Muscle of leg (tissue), 11 donors: Measurements from ENCODE around the gene DDIAS. TPM values are rescaled to one million over a fixed set of nuclear protein-coding genes. Genes with fewer than 3 reads are reported as not detected.
"Not testable (repeated sequence)": the region's sequence is repeated elsewhere in the genome, so short reads cannot be mapped to it uniquely, and the experiment has no call there.

ENCODE experiments used
- DNase-seq: peaks from one replicate; pipeline ENCODE4 v3.0.0; 2013
- H3K27ac ChIP-seq: one replicate; pipeline ENCODE4 v1.5.1; 2013; ENCODE audit warnings: mild to moderate bottlenecking, low read length, control low read depth
- H3K27me3 ChIP-seq: one replicate; pipeline ENCODE4 v1.6.1; 2013; ENCODE audit warnings: low read length; ENCODE audit not compliant: control insufficient read depth, insufficient read depth
- H3K36me3 ChIP-seq: one replicate; pipeline ENCODE4 v1.6.1; 2013; ENCODE audit warnings: low read length; ENCODE audit not compliant: control insufficient read depth, insufficient read depth
- H3K4me1 ChIP-seq: one replicate; pipeline ENCODE4 v1.6.1; 2013; ENCODE audit warnings: low read length; ENCODE audit not compliant: control insufficient read depth, insufficient read depth
- H3K4me3 ChIP-seq: one replicate; pipeline ENCODE4 v1.5.1; 2013; ENCODE audit warnings: low read length, control low read depth
- H3K9me3 ChIP-seq: replicated peaks from 2 replicates; pipeline ENCODE4 v1.6.1; 2013; ENCODE audit warnings: low read depth, low read length; ENCODE audit not compliant: control insufficient read depth
- WGBS: methylation state at CpG from one replicate; pipeline ENCODE4 v1.1.5; 2013; ENCODE audit warnings: missing lambda C conversion rate; ENCODE audit not compliant: insufficient coverage; 5-methylcytosine and 5-hydroxymethylcytosine counted together
- polyA plus RNA-seq, 8 donors: library from polyadenylated mRNA; unstranded; fragments of 120-200 nt; gene quantifications; one replicate each; pipeline versions ENCODE4 v1.2.1 to v1.2.3, GENCODE V29; 2013; ENCODE audit warnings: inconsistent platforms in 1 of 8, low replicate concordance in 1 of 8; ENCODE audit not compliant: insufficient read length in 8 of 8, insufficient read depth in 1 of 8
- total RNA-seq: library from RNA; stranded (reverse); fragments of 120-200 nt; gene quantifications from one replicate; pipeline ENCODE4 v1.2.4, GENCODE V29; 2013

The DDIAS gene
- total and polyA plus RNA-seq, 9 donors: 2.6 to 4.4 (median 3.8) TPM

- Histone ChIP-seq H3K27me3 (no peaks in the 10 kb centered on the region), H3K4me1 (no peaks in the 10 kb centered on the region)
- WGBS: no CpG with 5 or more reads among the region's 2 CpGs
Observed at GRCh38 chr11:82939456-82939855, 37.9 kb downstream of the DDIAS start.

DNA sequence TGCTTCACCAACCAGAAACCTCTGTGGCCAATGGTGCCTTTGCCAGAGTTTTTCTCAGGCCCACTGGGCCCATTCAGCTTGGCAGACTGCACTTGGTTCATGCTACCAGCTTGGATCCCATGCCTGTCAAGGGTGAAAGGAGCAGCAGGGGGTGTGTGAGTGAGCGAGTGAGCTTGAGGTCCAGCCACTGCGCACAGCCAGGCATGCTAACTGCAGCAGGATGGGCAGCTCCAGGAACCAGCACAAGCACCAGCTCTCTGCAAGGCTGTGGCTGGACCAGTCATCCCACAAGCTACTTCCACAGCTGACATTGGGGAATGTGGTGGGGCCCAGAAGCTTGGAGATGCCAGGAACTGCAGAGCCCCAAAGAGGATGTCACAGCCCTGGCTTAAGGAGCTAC, 40.8 kb downstream of the DDIAS start:
- Histone ChIP-seq H3K4me3 (no peak overlapping the region), H3K27ac (no peak overlapping the region), H3K36me3 (no peaks in the 10 kb centered on the region), H3K9me3 (no peaks in the 10 kb centered on the region), H3K27me3 (peaks cover 2% of the 10 kb centered on the region), H3K4me1 (no peaks in the 10 kb centered on the region)
- no peak for DNase-seq
- WGBS: 100% methylated on average over 2 of the region's 2 CpGs

More at GRCh38 chr11:82939456-82939855, 37.9 kb downstream of the DDIAS start:
- Histone ChIP-seq H3K4me3 (no peak overlapping the region), H3K27ac (no peak overlapping the region), H3K9me3 (no peaks in the 10 kb centered on the region), H3K36me3 (no peaks in the 10 kb centered on the region)
- no peak for DNase-seq

DNA sequence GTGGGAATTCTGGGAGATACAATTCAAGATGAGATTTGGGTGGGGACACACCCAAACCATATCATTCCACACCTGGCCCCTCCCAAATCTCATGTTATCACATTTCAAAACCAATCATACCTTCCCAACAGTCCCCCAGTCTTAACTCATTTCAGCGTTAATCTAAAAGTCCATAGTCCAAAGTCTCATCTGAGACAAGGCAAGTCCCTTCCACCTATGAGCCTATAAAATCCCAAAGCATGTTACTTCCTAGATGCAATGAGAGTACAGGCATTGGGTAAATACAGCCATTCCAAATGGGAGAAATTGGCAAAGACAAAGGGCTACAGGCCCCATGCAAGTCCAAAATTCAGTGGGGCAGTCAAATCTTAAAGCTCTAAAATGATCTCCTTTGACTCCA, 41.9 kb downstream of the DDIAS start:
- not testable (repeated sequence) for H3K27me3 ChIP-seq, H3K4me3 ChIP-seq, H3K36me3 ChIP-seq, H3K27ac ChIP-seq, H3K9me3 ChIP-seq, H3K4me1 ChIP-seq, DNase-seq
- WGBS: no CpG with 5 or more reads among the region's 1 CpG

DNA sequence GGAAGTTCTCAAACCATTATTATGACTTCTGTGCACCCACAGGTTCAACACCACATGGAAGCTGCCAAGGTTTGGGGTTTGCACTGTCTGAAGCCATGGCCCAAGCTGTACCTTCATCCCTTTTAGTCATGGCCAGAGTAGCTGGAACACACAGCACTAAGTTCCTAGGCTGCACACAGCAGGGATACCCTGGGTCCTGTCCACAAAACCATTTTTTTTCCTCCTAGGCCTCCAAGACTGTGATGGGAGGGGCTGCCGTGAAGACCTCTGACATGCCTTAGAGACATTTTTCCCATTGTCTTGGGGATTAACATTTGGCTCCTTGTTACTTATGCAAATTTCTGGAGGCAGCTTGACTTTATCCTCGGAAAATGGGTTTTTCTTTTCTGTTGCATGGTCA, 42.7 kb downstream of the DDIAS start:
- Histone ChIP-seq H3K4me1 (no peaks in the 10 kb centered on the region), H3K27ac (no peak overlapping the region), H3K27me3 (peaks cover 2% of the 10 kb centered on the region), H3K9me3 (no peaks in the 10 kb centered on the region), H3K4me3 (no peak overlapping the region), H3K36me3 (no peaks in the 10 kb centered on the region)
- no peak for DNase-seq
- WGBS: 60% methylated on average over 1 of the region's 2 CpGs

GRCh38 chr11:82945041-82945440, 43.5 kb downstream of the DDIAS start:
- WGBS: no CpG with 5 or more reads among the region's 1 CpG
- not testable (repeated sequence) for H3K4me3 ChIP-seq, H3K9me3 ChIP-seq, H3K36me3 ChIP-seq, H3K4me1 ChIP-seq, H3K27ac ChIP-seq, DNase-seq, H3K27me3 ChIP-seq

- H3K27me3 ChIP-seq: peaks cover 2% of the 10 kb centered on the region
- H3K4me3 ChIP-seq: no peak overlapping the region
- no peaks in the 10 kb centered on the region for H3K4me1 ChIP-seq
- no peaks in the 10 kb centered on the region for H3K9me3 ChIP-seq
- no peak overlapping the region for H3K27ac ChIP-seq
- no peak for DNase-seq
- H3K36me3 ChIP-seq: no peaks in the 10 kb centered on the region
Observed at GRCh38 chr11:82945682-82946081, 44.1 kb downstream of the DDIAS start.

- H3K27me3 ChIP-seq: peaks cover 2% of the 10 kb centered on the region
- no peaks in the 10 kb centered on the region for H3K9me3 ChIP-seq
- no peak for DNase-seq
- no peak overlapping the region for H3K27ac ChIP-seq
- H3K4me1 ChIP-seq: no peaks in the 10 kb centered on the region
- H3K4me3 ChIP-seq: no peak overlapping the region
- H3K36me3 ChIP-seq: no peaks in the 10 kb centered on the region
Observed at GRCh38 chr11:82949352-82949751, 47.8 kb downstream of the DDIAS start.

GRCh38 chr11:82950502-82950901, 49.0 kb downstream of the DDIAS start:
- not testable (repeated sequence) for H3K36me3 ChIP-seq, H3K4me3 ChIP-seq, H3K9me3 ChIP-seq, DNase-seq, H3K4me1 ChIP-seq, H3K27me3 ChIP-seq, H3K27ac ChIP-seq
- WGBS: no CpG with 5 or more reads among the region's 2 CpGs

DNA sequence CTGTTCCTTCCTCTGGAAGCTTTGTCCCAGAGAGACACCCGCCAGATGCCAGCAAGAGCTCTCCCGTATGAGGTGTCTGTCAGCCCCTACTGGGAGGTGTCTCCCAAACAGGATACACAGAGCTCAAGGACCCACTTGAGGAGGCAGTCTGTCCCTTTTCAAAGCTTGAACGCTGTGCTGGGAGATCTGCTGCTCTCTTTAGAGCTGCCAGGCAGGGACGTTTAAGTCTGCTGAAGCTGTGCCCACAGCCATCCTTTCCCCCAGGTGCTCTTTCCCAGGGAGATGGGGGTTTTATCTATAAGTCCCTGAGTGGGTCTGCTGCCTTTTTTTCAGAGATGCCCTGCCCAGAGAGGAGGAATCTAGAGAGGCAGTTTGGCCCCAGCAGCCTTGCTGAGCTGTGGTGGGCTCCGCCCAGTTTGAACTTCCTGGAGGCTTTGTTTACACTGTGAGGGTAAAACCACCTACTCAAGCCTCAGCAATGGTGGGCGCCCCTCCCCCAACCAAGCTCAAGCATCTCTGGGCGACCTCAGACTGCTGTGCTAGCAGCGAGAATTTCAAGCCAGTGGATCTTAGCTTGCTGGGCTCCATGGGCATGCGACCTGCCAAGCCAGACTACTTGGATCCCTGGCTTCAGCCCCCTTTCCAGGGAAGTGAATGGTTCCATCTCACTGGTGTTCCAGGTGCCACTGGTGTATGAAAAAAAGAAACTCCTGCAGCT, 54.4 kb downstream of the DDIAS start:
- 79% methylated on average over 7 of the region's 9 CpGs for WGBS
- not testable (repeated sequence) for DNase-seq

DNA sequence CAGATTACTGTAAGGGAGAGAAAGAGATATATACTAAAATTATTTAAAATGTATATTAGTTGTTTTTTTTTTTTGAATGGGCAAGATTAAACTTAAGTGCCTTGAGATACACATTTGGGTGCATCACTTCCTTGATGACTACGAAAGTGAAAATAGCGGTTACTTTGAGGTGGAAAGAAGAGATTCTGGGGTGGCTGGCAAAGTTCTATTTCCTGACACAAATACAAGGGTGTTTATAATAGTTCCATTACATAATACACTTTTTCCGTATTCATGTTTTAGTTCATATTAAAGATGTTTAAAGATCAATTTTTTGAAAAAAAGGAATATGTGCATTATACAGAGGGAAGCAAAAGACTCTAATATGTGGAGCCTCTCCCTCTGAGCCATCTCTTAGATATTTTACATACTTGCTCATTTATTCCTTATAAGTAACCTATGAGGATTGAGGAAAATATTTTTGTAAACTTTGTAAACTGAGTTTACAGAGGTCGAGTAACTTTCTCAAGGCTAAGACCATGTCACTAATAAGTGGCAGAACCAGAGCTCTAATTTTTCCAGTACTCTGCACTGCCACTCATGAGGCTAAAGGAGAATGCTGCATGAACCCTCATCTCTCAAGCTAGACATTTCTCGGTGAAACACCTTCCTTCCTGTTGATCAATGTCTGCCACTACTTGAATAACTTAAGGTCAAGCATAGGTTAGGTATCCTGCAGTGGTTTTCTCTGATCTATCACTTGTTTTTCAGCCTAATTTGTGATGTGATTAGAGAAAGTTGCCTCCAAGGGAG, 58.6 kb downstream of the DDIAS start:
- no peak for DNase-seq
- Histone ChIP-seq H3K4me3 (no peak overlapping the region), H3K9me3 (no peaks in the 10 kb centered on the region), H3K4me1 (no peaks in the 10 kb centered on the region), H3K27ac (no peak overlapping the region), H3K36me3 (no peaks in the 10 kb centered on the region), H3K27me3 (no peaks in the 10 kb centered on the region)
- WGBS: 86% methylated on average over 1 of the region's 5 CpGs

More for the DNA sequence above, 54.4 kb downstream of the DDIAS start:
- H3K36me3 ChIP-seq, H3K4me3 ChIP-seq, H3K27ac ChIP-seq, H3K4me1 ChIP-seq, H3K9me3 ChIP-seq, H3K27me3 ChIP-seq: not testable (repeated sequence)
